GM20431 (cell line): ENCODE results near the gene FXYD4.
"Not testable (repeated sequence)": the region's sequence is repeated elsewhere in the genome, so short reads cannot be mapped to it uniquely, and the experiment has no call there.

ENCODE experiments used
- in situ Hi-C: fragments of 300-500 bp; cut with MseI, MboI; formaldehyde crosslinking; loops from one replicate; pipeline ENCODE4 v1.15.0; 2020; ENCODE audit warnings: low sequenced_read_pairs; ENCODE audit not compliant: unreplicated experiment

FXYD4 gene

GRCh38 chr10:43392748-43393147, 21.3 kb downstream of the FXYD4 start:
- in situ Hi-C loops: no loop called here

- in situ Hi-C loops: not testable (repeated sequence)
Observed at GRCh38 chr10:43393186-43393585, 21.8 kb downstream of the FXYD4 start.

- in situ Hi-C loops: no loop called here
Observed at GRCh38 chr10:43393606-43394360, 22.3 kb downstream of the FXYD4 start.

- in situ Hi-C loops: no loop called here
Observed at GRCh38 chr10:43394868-43395267, 23.4 kb downstream of the FXYD4 start.

- in situ Hi-C loops: no loop called here
Observed at GRCh38 chr10:43395571-43396060, 24.2 kb downstream of the FXYD4 start.

- in situ Hi-C loops: no loop called here
Observed at GRCh38 chr10:43396061-43396927, 24.9 kb downstream of the FXYD4 start.

- in situ Hi-C loops: no loop called here
Observed at GRCh38 chr10:43396928-43397624, 25.6 kb downstream of the FXYD4 start.

- in situ Hi-C loops: no loop called here
Observed at GRCh38 chr10:43398939-43399319, 27.5 kb downstream of the FXYD4 start.

GRCh38 chr10:43399320-43400310, 28.2 kb downstream of the FXYD4 start:
- in situ Hi-C loops: no loop called here

- in situ Hi-C loops: no loop called here
Observed at GRCh38 chr10:43401627-43402026, 30.2 kb downstream of the FXYD4 start.

GRCh38 chr10:43402176-43402575, 30.7 kb downstream of the FXYD4 start:
- in situ Hi-C loops: no loop called here

- in situ Hi-C loops: no loop called here
Observed at GRCh38 chr10:43402880-43403452, 31.5 kb downstream of the FXYD4 start.

- in situ Hi-C loops: no loop called here
Observed at GRCh38 chr10:43403911-43404703, 32.7 kb downstream of the FXYD4 start.

GRCh38 chr10:43404704-43405084, 33.3 kb downstream of the FXYD4 start:
- in situ Hi-C loops: no loop called here

- in situ Hi-C loops: no loop called here
Observed at GRCh38 chr10:43407148-43407575, 35.7 kb downstream of the FXYD4 start.

- in situ Hi-C loops: no loop called here
Observed at GRCh38 chr10:43407576-43408330, 36.3 kb downstream of the FXYD4 start.

- in situ Hi-C loops: no loop called here
Observed at GRCh38 chr10:43408331-43408709, 36.9 kb downstream of the FXYD4 start.
